Esophagus squamous epithelium (tissue), 5 donors: ENCODE data around the gene SHFL. TPM values are rescaled to one million over a fixed set of nuclear protein-coding genes. Genes with fewer than 3 reads are reported as not detected.

Experiments used
- DNase-seq: peaks from one replicate; lab custom pipeline; 2025; lab: John Stamatoyannopoulos, UW
- H3K27ac ChIP-seq, 4 donors: fragments of 200-600 bp; sonication (generic); one replicate each; pipeline ENCODE4 v1.5.1; 2016 to 2019; ENCODE audit warnings: mild to moderate bottlenecking in 1 of 4
- H3K27me3 ChIP-seq, 4 donors: fragments of 200-600 bp; sonication (generic); 1 replicate in 3 of 4; 2 replicates in 1 of 4; pipeline versions ENCODE4 v1.5.1 to v1.6.0; 2017 to 2021; ENCODE audit warnings: antibody characterized with exemption in 1 of 4
- H3K36me3 ChIP-seq, 3 donors: fragments of 200-600 bp; sonication (generic); one replicate each; pipeline ENCODE4 v1.5.1; 2016 to 2019
- H3K4me1 ChIP-seq, 3 donors: fragments of 200-600 bp; sonication (generic); one replicate each; pipeline ENCODE4 v1.5.1; 2017 to 2019
- H3K4me3 ChIP-seq, 4 donors: fragments of 200-600 bp; sonication (generic); 1 replicate in 3 of 4; 2 replicates in 1 of 4; pipeline ENCODE4 v1.5.1; 2016 to 2019; ENCODE audit warnings: mild to moderate bottlenecking in 2 of 4, moderate library complexity in 1 of 4
- H3K9me3 ChIP-seq, 3 donors: fragments of 200-600 bp; sonication (generic); one replicate each; pipeline ENCODE4 v1.5.1; 2016 to 2019
- POLR2A ChIP-seq, 4 donors: fragments of 450-650 bp; IDR thresholded peaks; one replicate each; pipeline ENCODE4 v1.6.1; 2017; ENCODE audit warnings: antibody characterized with exemption in 4 of 4, mild to moderate bottlenecking in 4 of 4, moderate library complexity in 3 of 4
- WGBS, 2 donors: methylation state at CpG; one replicate each; pipeline ENCODE4 v1.1.5; 2018; 5-methylcytosine and 5-hydroxymethylcytosine counted together
- intact Hi-C: fragments of 100-400 bp; cut with DNase I; formaldehyde crosslinking; loops from one replicate; pipeline ENCODE4 v1.15.0; 2022
- total RNA-seq, 4 donors: library from RNA; depleted of rRNA; stranded (reverse); fragments of >200 nt; gene quantifications; one replicate each; pipeline ENCODE4 v1.1.0, GENCODE V29; 2016
- TF ChIP-seq, protein P1 (sequence below), 6 experiments: fragments of 450-650 bp in 4 of 6; fragments of 200-600 bp in 2 of 6; sonication (generic) in 2 of 6; IDR thresholded peaks; one replicate each; pipeline ENCODE4 v1.5.1; 2016 to 2019; ENCODE audit warnings: antibody characterized with exemption in 6 of 6, mild to moderate bottlenecking in 4 of 6, moderate library complexity in 4 of 6
- donor health status: DM: yes; HTN: yes; CAD: no.

SHFL gene
- total RNA-seq, 4 donors from 2014 or later: 10.0 to 23.7 (median 14.7) TPM

GRCh38 chr19:10076535-10076934 lies 9.6 kb upstream of the SHFL start:
- H3K4me3 ChIP-seq: no peak overlapping the region
- peaks cover 0 to 6% (median 0%) of the 10 kb centered on the region in 3 donors for H3K4me1 ChIP-seq
- peaks cover 0 to 6% (median 0%) of the 10 kb centered on the region in 4 donors for H3K27me3 ChIP-seq
- 60 to 79% methylated on average over 6 of the region's 6 CpGs for WGBS, 2 donors
- TF ChIP-seq, protein P1, sequence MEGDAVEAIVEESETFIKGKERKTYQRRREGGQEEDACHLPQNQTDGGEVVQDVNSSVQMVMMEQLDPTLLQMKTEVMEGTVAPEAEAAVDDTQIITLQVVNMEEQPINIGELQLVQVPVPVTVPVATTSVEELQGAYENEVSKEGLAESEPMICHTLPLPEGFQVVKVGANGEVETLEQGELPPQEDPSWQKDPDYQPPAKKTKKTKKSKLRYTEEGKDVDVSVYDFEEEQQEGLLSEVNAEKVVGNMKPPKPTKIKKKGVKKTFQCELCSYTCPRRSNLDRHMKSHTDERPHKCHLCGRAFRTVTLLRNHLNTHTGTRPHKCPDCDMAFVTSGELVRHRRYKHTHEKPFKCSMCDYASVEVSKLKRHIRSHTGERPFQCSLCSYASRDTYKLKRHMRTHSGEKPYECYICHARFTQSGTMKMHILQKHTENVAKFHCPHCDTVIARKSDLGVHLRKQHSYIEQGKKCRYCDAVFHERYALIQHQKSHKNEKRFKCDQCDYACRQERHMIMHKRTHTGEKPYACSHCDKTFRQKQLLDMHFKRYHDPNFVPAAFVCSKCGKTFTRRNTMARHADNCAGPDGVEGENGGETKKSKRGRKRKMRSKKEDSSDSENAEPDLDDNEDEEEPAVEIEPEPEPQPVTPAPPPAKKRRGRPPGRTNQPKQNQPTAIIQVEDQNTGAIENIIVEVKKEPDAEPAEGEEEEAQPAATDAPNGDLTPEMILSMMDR (IDR thresholded peaks at IDR 0.05): no peak
- no peak overlapping the region for H3K27ac ChIP-seq
- H3K36me3 ChIP-seq: no peaks in the 10 kb centered on the region
- DNase-seq: no peak
- intact Hi-C loops: no loop called here
- peaks cover 0 to 10% (median 0%) of the 10 kb centered on the region in 3 donors for H3K9me3 ChIP-seq

DNA sequence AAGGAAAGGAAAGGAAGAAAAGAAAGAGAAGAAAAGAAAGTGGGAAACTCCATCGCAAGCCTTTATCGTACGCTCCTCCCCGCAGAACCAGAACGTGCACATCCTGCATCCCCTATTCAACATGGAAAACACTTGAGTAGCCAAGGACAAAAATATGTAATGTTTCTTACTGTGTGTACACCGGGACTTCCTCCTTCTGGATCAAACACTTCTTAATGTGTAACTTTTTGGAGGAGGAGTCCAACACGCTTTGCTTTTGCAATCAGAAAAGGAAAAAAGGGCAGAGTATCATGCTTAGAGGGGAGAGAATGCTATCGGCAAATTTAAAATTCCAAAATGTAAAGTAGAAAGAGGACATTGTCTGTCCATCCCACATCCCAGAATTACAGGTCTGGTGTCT lies 7.8 kb upstream of the SHFL start:
- DNase-seq: no peak
- Histone ChIP-seq H3K4me1 (peaks cover 0 to 6% (median 0%) of the 10 kb centered on the region in 3 donors), H3K27me3 (peaks cover 0 to 6% (median 0%) of the 10 kb centered on the region in 4 donors), H3K27ac (no peak overlapping the region), H3K36me3 (no peaks in the 10 kb centered on the region), H3K9me3 (peaks cover 0 to 10% (median 0%) of the 10 kb centered on the region in 3 donors), H3K4me3 (no peak overlapping the region)
- intact Hi-C loops: no loop called here
- TF ChIP-seq, protein P1 (IDR thresholded peaks at IDR 0.05): no peak
- TF ChIP-seq POLR2A (IDR thresholded peaks at IDR 0.05): no peak
- 57 to 69% methylated on average over 8 of the region's 8 CpGs for WGBS, 2 donors

DNA sequence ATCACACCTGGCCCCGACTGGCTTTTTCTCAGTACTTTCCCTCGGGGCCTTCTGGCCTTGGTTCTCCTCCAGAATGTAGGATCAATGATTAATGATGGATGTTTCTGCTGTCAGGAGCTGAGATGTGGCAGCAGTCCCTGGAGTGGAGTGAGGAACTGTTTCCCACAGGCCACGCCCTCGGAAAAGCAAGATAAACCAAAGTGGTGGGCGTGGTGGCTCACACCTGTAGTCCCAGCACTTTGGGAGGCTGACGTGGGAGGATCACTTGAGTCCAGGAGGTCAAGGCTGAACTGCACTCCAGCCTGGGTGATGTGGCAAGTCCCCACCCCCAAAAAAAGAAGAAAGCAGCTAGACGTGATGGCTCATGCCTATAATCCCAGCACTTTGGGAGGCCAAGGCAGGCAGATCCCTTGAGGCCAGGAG lies 7.1 kb upstream of the SHFL start:
- no peaks in the 10 kb centered on the region for H3K36me3 ChIP-seq
- intact Hi-C loops: no loop called here
- peaks cover 0 to 6% (median 0%) of the 10 kb centered on the region in 4 donors for H3K27me3 ChIP-seq
- peaks cover 0 to 3% (median 0%) of the 10 kb centered on the region in 3 donors for H3K9me3 ChIP-seq
- DNase-seq: no peak
- no peak for TF ChIP-seq POLR2A (IDR thresholded peaks at IDR 0.05)
- TF ChIP-seq, protein P1 (IDR thresholded peaks at IDR 0.05): no peak
- WGBS, 2 donors: 26 to 27% methylated on average over 4 to 7 of the region's 7 CpGs
- H3K4me3 ChIP-seq: no peak overlapping the region
- peaks cover 0 to 6% (median 0%) of the 10 kb centered on the region in 3 donors for H3K4me1 ChIP-seq
- no peak overlapping the region for H3K27ac ChIP-seq

DNA sequence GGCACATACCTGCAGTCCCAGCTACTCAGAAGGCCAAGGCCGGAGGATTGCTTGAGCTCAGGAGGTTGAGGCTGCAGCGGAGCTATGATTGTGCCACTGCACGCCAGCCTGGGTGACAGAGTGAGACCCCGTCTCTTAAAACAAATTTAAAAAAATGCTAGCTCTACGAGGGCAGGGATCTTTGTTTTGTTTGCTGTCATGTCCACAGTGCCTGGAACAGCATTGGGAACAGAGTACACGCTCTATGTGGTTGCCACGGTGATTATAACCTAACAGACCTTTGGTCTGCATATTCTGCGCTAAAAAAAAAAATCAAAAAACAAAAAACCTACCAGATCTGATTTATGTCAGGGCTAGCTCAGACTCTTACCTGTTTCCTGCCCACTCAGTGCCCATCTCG lies 2.2 kb upstream of the SHFL start:
- WGBS, 2 donors: 77 to 78% methylated on average over 9 of the region's 9 CpGs
- Histone ChIP-seq H3K36me3 (peaks cover 0 to 1% (median 0%) of the 10 kb centered on the region in 3 donors), H3K9me3 (no peaks in the 10 kb centered on the region), H3K4me1 (peaks cover 4 to 31% (median 17%) of the 10 kb centered on the region in 3 donors), H3K27ac (no peak overlapping the region), H3K4me3 (no peak overlapping the region), H3K27me3 (no peaks in the 10 kb centered on the region)
- DNase-seq: no peak
- intact Hi-C loops: no loop called here
- TF ChIP-seq, protein P1 (IDR thresholded peaks at IDR 0.05): no peak
- no peak for TF ChIP-seq POLR2A (IDR thresholded peaks at IDR 0.05)

- intact Hi-C loops: no loop called here
Observed at GRCh38 chr19:10084803-10085202, 1.3 kb upstream of the SHFL start.

More at GRCh38 chr19:10084803-10085202, 1.3 kb upstream of the SHFL start:
- Histone ChIP-seq H3K36me3 (peaks cover 0 to 10% (median 9%) of the 10 kb centered on the region in 3 donors), H3K9me3 (no peaks in the 10 kb centered on the region), H3K4me1 (peaks cover 4 to 31% (median 17%) of the 10 kb centered on the region in 3 donors), H3K4me3 (no peak overlapping the region), H3K27me3 (no peaks in the 10 kb centered on the region), H3K27ac (no peak overlapping the region)
- WGBS, 2 donors: 64 to 78% methylated on average over 3 of the region's 3 CpGs
- TF ChIP-seq, protein P1 (IDR thresholded peaks at IDR 0.05): no peak
- no peak for TF ChIP-seq POLR2A (IDR thresholded peaks at IDR 0.05)
- DNase-seq: no peak
